Thyroid gland (tissue), 4 donors: ENCODE results near the gene ATAD3B. TPM values are rescaled to one million over a fixed set of nuclear protein-coding genes. Genes with fewer than 3 reads are reported as not detected.

Experiments
- DNase-seq, 2 donors: peaks; one replicate each; pipeline ENCODE4 v3.0.0-alpha.2; 2019
- H3K27ac ChIP-seq, 3 donors: fragments of 200-600 bp; sonication (generic); 1 replicate in 2 of 3; 2 replicates in 1 of 3; pipeline ENCODE4 v1.5.1; 2016 to 2019; ENCODE audit warnings: mild to moderate bottlenecking in 1 of 3, moderate library complexity in 1 of 3
- H3K27me3 ChIP-seq: fragments of 200-600 bp; sonication (generic); one replicate; pipeline ENCODE4 v1.5.1; 2019
- H3K36me3 ChIP-seq, 2 donors: fragments of 200-600 bp; sonication (generic); one replicate each; pipeline ENCODE4 v1.5.1; 2016 to 2019
- H3K4me1 ChIP-seq, 2 donors: fragments of 200-600 bp; sonication (generic); one replicate each; pipeline ENCODE4 v1.5.1; 2017 to 2019
- H3K4me3 ChIP-seq, 3 donors: fragments of 200-600 bp; sonication (generic); replicated peaks in 1 of 3; 1 replicate in 2 of 3; 2 replicates in 1 of 3; pipeline ENCODE4 v1.5.1; 2016; ENCODE audit warnings: mild to moderate bottlenecking in 1 of 3
- H3K9me3 ChIP-seq: fragments of 200-600 bp; sonication (generic); one replicate; pipeline ENCODE4 v1.5.1; 2017
- POLR2A ChIP-seq, 2 donors: fragments of 450-650 bp; IDR thresholded peaks; one replicate each; pipeline ENCODE4 v1.6.1; 2017; ENCODE audit warnings: antibody characterized with exemption in 2 of 2, mild to moderate bottlenecking in 2 of 2, moderate library complexity in 1 of 2
- WGBS, 2 donors: methylation state at CpG; one replicate each; pipeline ENCODE4 v1.1.5; 2017; 5-methylcytosine and 5-hydroxymethylcytosine counted together
- intact Hi-C: fragments of 100-400 bp; cut with DNase I; formaldehyde crosslinking; loops from one replicate; pipeline ENCODE4 v1.15.1; 2023
- total RNA-seq, 4 donors: library from RNA; depleted of rRNA; stranded (reverse); fragments of >200 nt; gene quantifications; one replicate each; pipeline ENCODE4 v1.2.3, GENCODE V29; 2016
- TF ChIP-seq, protein P1 (sequence below), 6 experiments: fragments of 200-600 bp in 3 of 6; fragments of 450-650 bp in 3 of 6; sonication (generic) in 3 of 6; IDR thresholded peaks; one replicate each; pipeline ENCODE4 v1.5.1; 2016 to 2019; ENCODE audit warnings: antibody characterized with exemption in 6 of 6, mild to moderate bottlenecking in 2 of 6, inconsistent platforms in 1 of 6, moderate library complexity in 1 of 6

The ATAD3B gene
- total RNA-seq, 4 donors from 2014 or later = 13.8 to 29.1 (median 15.0) TPM

DNA sequence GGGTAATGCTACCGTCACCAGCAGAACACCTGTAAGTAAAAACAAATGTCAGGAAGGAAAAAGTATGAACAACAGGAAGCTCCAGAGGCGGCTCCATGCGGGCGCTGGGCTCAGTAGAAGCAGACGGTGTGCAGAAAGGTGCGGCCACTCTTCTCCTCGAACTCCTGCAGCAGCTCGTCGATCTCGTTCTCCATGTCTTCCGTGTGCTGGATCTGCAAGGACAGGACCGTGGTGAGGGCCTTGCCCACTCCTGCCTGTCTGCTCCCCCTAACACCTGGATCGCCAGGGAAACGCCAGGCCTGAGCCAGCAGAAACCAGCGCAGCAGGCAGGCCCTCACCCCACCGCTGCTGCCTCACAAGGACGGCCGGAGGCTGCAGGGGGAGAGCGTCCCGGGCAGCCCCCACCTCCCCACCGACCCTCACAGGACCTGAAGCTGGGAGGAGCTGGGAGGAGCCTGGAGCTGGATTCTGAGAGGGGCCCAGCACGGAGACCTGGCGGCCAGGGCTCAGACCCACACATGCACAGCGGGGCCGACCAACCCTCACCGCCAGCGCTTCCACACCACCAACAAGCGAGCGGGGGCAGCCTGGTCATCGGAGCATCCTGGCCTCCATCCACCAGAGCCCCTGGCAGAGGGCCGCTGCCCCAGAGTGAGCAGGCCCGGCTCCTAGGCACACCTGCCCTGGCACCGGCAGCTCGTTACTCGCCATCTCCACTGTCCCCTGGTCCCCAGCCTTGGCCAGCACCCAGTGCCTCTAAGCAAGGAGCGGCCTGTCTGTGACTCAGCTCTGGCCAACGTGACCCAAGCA lies 70.6 kb downstream of the ATAD3B start:
- H3K4me1 ChIP-seq = peaks cover 23 to 37% of the 10 kb centered on the region in 2 donors
- H3K27ac ChIP-seq = no peak overlapping the region
- H3K27me3 ChIP-seq = no peaks in the 10 kb centered on the region
- no peak for DNase-seq
- TF ChIP-seq POLR2A (IDR thresholded peaks at IDR 0.05) = no peak
- TF ChIP-seq, protein P1, sequence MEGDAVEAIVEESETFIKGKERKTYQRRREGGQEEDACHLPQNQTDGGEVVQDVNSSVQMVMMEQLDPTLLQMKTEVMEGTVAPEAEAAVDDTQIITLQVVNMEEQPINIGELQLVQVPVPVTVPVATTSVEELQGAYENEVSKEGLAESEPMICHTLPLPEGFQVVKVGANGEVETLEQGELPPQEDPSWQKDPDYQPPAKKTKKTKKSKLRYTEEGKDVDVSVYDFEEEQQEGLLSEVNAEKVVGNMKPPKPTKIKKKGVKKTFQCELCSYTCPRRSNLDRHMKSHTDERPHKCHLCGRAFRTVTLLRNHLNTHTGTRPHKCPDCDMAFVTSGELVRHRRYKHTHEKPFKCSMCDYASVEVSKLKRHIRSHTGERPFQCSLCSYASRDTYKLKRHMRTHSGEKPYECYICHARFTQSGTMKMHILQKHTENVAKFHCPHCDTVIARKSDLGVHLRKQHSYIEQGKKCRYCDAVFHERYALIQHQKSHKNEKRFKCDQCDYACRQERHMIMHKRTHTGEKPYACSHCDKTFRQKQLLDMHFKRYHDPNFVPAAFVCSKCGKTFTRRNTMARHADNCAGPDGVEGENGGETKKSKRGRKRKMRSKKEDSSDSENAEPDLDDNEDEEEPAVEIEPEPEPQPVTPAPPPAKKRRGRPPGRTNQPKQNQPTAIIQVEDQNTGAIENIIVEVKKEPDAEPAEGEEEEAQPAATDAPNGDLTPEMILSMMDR (IDR thresholded peaks at IDR 0.05) = no peak
- intact Hi-C loops = no loop called here
- H3K36me3 ChIP-seq = peaks cover 4 to 5% of the 10 kb centered on the region in 2 donors
- no peak overlapping the region for H3K4me3 ChIP-seq
- H3K9me3 ChIP-seq = no peaks in the 10 kb centered on the region
- 89 to 90% methylated on average over 18 to 27 of the region's 37 CpGs for WGBS, 2 donors

DNA sequence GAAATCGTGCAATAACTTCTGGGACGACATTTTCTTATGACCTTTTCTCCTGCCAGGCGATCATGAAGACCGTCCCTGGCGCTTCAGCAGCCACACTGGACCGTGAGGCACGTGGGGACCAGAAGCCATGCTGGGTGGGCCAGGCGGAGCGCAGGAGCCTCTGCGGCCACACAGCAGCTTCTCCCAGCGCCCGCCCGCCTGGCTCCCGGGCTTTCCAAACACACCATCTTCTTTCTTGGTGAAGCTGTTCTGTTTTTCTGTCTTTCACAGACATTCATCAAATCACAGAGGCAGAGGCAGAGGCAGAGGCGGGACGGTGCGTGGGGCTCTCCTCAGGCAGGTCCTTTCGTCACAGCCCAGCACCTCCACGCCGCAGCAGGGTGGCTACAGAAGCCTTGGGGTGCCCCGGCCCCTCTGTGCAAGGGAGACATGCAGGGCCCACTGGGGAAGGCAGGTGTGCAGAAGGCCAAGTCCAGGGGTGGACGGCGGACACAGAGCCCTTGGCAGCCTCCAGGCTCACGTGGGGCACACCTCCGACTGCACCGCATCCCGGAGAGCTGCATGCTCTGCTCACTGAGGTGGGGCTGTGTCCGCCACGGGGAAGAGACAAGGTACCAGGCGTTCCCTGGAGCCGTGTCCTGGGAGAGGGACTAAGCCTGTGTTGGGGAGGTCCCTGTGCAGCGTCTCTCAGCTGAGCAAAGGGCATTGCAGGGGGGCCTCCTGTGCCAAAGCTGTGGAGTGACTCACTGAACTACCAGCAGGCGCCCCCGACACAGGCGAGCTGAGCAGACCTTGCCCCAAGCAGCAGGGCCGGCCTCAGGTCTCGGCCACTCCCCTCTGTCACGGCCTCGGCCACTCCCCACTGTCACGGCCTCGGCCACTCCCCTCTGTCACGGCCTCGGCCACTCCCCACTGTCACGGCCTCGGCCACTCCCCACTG lies 71.5 kb downstream of the ATAD3B start:
- no peaks in the 10 kb centered on the region for H3K9me3 ChIP-seq
- intact Hi-C loops = no loop called here
- H3K4me3 ChIP-seq = no peak overlapping the region
- no peaks in the 10 kb centered on the region for H3K27me3 ChIP-seq
- H3K36me3 ChIP-seq = peaks cover 4 to 5% of the 10 kb centered on the region in 2 donors
- DNase-seq = no peak
- WGBS, 2 donors = 92 to 94% methylated on average over 30 to 35 of the region's 45 CpGs
- peaks cover 23 to 37% of the 10 kb centered on the region in 2 donors for H3K4me1 ChIP-seq
- no peak for TF ChIP-seq POLR2A (IDR thresholded peaks at IDR 0.05)
- TF ChIP-seq, protein P1 (IDR thresholded peaks at IDR 0.05) = no peak
- H3K27ac ChIP-seq = no peak overlapping the region

DNA sequence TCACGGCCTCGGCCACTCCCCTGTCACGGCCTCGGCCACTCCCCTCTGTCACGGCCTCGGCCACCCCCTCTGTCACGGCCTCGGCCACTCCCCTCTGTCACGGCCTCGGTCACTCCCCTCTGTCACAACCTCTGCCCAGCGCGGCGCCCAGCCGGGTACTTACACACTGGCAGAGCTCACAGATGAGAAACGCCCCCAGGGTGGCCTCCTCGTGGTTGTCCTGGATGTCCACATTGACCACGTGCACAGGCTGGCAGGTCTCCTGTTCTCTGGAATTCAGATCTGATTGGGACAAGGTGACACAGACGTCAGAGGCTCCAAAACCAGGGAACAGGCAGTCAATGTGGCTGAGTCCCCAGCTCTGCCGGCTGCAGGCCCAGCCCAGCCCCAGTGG lies 72.1 kb downstream of the ATAD3B start:
- Histone ChIP-seq H3K27ac (no peak overlapping the region), H3K27me3 (no peaks in the 10 kb centered on the region), H3K4me1 (peaks cover 23 to 37% of the 10 kb centered on the region in 2 donors), H3K4me3 (no peak overlapping the region), H3K9me3 (no peaks in the 10 kb centered on the region), H3K36me3 (peaks cover 4 to 5% of the 10 kb centered on the region in 2 donors)
- intact Hi-C loops = no loop called here
- no peak for TF ChIP-seq POLR2A (IDR thresholded peaks at IDR 0.05)
- TF ChIP-seq, protein P1 (IDR thresholded peaks at IDR 0.05) = no peak
- 79 to 80% methylated on average over 17 to 18 of the region's 19 CpGs for WGBS, 2 donors
- peak; percentile 69 to 81 for DNase-seq

DNA sequence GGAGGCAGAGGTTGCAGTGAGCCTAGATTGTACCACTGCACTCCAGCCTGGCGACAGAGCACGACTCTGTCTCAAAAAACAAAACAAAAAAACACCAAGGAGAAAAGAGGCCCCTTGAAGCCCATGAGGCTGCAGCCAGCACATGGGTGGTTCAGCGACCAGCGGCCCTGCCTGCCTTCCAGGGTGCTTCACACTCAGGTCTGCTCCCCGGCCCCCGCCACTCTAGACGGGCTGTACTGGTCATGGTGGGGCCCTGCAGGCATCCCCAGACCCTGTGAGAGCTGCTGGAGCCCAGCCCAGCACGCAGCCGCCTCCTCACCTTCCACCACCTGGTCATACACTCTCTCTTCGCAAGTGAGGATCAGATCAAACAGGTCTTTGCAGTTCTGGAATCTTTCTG lies 73.0 kb downstream of the ATAD3B start:
- peaks cover 20 to 30% of the 10 kb centered on the region in 2 donors for H3K4me1 ChIP-seq
- no peak overlapping the region for H3K4me3 ChIP-seq
- TF ChIP-seq, protein P1 (IDR thresholded peaks at IDR 0.05) = no peak
- no peak for TF ChIP-seq POLR2A (IDR thresholded peaks at IDR 0.05)
- peaks cover 4 to 5% of the 10 kb centered on the region in 2 donors for H3K36me3 ChIP-seq
- 46 to 66% methylated on average over 10 of the region's 10 CpGs for WGBS, 2 donors
- intact Hi-C loops = no loop called here
- peak; percentile 73 to 80 for DNase-seq
- H3K27me3 ChIP-seq = no peaks in the 10 kb centered on the region
- no peaks in the 10 kb centered on the region for H3K9me3 ChIP-seq
- H3K27ac ChIP-seq = peak overlapping the region in 2 of 3 donors; percentile 55 to 67

Other genes starting within 250 kb of the ATAD3B start
- gene SDF4, start 239.8 kb upstream of the ATAD3B start, total RNA-seq = 100 to 1,000 TPM; 109 to 144 (median 138) TPM
- gene B3GALT6, start 239.5 kb upstream of the ATAD3B start, total RNA-seq = 10 to 100 TPM; 18.0 to 32.2 (median 25.5) TPM
- gene C1QTNF12, start 225.0 kb upstream of the ATAD3B start, total RNA-seq = under 1 TPM in 1 of 4 donors, not detected in 3; 0.83 TPM
- gene UBE2J2, start 197.9 kb upstream of the ATAD3B start, total RNA-seq = 10 to 100 TPM; 33.0 to 58.4 (median 36.2) TPM
- 1 to 10 TPM in 3 of 4 donors, under 1 TPM in 1; 0.73 to 3.2 (median 1.6) TPM for gene SCNN1D, start 191.3 kb upstream of the ATAD3B start, total RNA-seq
- 10 to 100 TPM; 31.6 to 51.2 (median 42.1) TPM for gene ACAP3, start 163.8 kb upstream of the ATAD3B start, total RNA-seq
- gene PUSL1, start 163.2 kb upstream of the ATAD3B start, total RNA-seq = 10 to 100 TPM; 24.0 to 41.4 (median 28.0) TPM
- gene INTS11, start 147.1 kb upstream of the ATAD3B start, total RNA-seq = 100 to 1,000 TPM in 2 of 4 donors, 10 to 100 TPM in 2; 68.9 to 116 (median 94.7) TPM
- gene CPTP, start 147.0 kb upstream of the ATAD3B start, total RNA-seq = 10 to 100 TPM; 16.7 to 37.3 (median 24.3) TPM
- 1 to 10 TPM in 2 of 4 donors, under 1 TPM in 2; 0.11 to 1.4 (median 0.68) TPM for gene TAS1R3, start 140.5 kb upstream of the ATAD3B start, total RNA-seq
- 10 to 100 TPM; 46.6 to 79.4 (median 61.7) TPM for gene DVL1, start 122.3 kb upstream of the ATAD3B start, total RNA-seq
- gene MXRA8, start 113.2 kb upstream of the ATAD3B start, total RNA-seq = 100 to 1,000 TPM in 3 of 4 donors, 10 to 100 TPM in 1; 57.1 to 143 (median 106) TPM
- 100 to 1,000 TPM in 2 of 4 donors, 10 to 100 TPM in 2; 73.8 to 198 (median 105) TPM for gene AURKAIP1, start 96.6 kb upstream of the ATAD3B start, total RNA-seq
- gene CCNL2, start 72.4 kb upstream of the ATAD3B start, total RNA-seq = 100 to 1,000 TPM; 167 to 307 (median 215) TPM
- 100 to 1,000 TPM; 123 to 199 (median 160) TPM for gene MRPL20, start 64.5 kb upstream of the ATAD3B start, total RNA-seq
- 1 to 10 TPM; 2.0 to 3.2 (median 2.4) TPM for gene ANKRD65, start 50.5 kb upstream of the ATAD3B start, total RNA-seq
- 10 to 100 TPM; 11.4 to 52.0 (median 30.3) TPM for gene VWA1, start 36.1 kb upstream of the ATAD3B start, total RNA-seq
- 10 to 100 TPM in 2 of 4 donors, 1 to 10 TPM in 2; 4.9 to 29.9 (median 15.1) TPM for gene ATAD3C, start 22.1 kb upstream of the ATAD3B start, total RNA-seq
- gene ATAD3A, start 40.4 kb downstream of the ATAD3B start, total RNA-seq = 10 to 100 TPM; 21.6 to 34.2 (median 28.5) TPM
- 1 to 10 TPM; 1.2 to 4.5 (median 1.3) TPM for gene TMEM240, start 68.9 kb downstream of the ATAD3B start, total RNA-seq
- 100 to 1,000 TPM; 204 to 294 (median 241) TPM for gene SSU72, start 103.1 kb downstream of the ATAD3B start, total RNA-seq
- 1 to 10 TPM; 1.0 to 9.9 (median 5.3) TPM for gene FNDC10, start 128.4 kb downstream of the ATAD3B start, total RNA-seq
- gene MIB2, start 143.7 kb downstream of the ATAD3B start, total RNA-seq = 100 to 1,000 TPM in 1 of 4 donors, 10 to 100 TPM in 3; 54.6 to 110 (median 86.4) TPM
- 1 to 10 TPM in 3 of 4 donors, under 1 TPM in 1; 0.67 to 7.8 (median 3.5) TPM for gene MMP23B, start 160.4 kb downstream of the ATAD3B start, total RNA-seq
- gene CDK11B, start 187.2 kb downstream of the ATAD3B start, total RNA-seq = 10 to 100 TPM; 12.8 to 23.7 (median 15.0) TPM
- gene SLC35E2B, start 221.0 kb downstream of the ATAD3B start, total RNA-seq = 10 to 100 TPM; 35.5 to 85.1 (median 50.2) TPM